GM18526 (cell line): Measurements from ENCODE around the gene LAMB3.

ENCODE experiments used
- POLR2A ChIP-seq: IDR thresholded peaks from 3 replicates; pipeline ENCODE4 v1.6.1; 2011; ENCODE audit not compliant: insufficient read length; ENCODE audit errors: extremely low read depth

LAMB3 gene

GRCh38 chr1:209618756-209619420, 33.3 kb downstream of the LAMB3 start:
- no peak for TF ChIP-seq POLR2A

DNA sequence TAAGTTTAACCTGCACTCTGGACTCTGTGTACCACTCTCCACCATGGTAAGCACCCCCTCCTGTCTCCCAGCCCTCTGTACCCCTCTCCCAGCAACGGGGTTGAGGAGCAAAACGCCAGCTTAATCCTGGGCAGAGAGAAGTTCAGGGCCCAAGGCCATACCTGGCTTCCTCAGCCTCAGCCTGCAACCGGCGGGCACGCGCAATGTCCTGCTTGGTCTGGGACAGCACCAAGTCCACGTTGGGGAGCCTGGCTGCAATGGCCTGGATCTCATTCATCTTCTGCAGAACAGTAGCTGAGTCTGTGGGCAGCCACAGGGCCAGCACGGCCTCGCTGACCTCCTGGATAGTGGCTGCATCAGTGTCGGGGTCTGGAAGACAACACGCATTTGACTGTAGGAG, 33.9 kb downstream of the LAMB3 start:
- no peak for TF ChIP-seq POLR2A

DNA sequence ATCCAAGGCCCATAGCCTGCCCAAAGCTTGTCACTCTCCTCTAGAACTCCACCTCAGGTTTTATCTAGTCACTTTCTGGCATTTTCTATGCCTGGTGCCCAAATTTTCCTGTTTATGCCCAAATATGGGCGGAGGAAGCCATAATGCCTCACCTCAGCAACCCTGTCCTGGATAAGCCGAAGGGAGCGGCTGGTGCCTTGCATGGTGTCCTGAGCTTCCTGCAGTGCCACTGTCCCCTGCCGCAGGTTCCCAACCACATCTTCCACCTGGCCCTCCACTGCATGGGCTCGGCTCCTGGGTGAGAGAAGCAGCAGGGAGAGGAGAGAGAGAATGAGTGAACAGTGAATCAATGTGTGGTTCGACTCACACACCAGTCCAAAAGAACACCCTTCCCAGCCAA, 34.5 kb downstream of the LAMB3 start:
- TF ChIP-seq POLR2A, result no peak

GRCh38 chr1:209617047-209617673, 35.1 kb downstream of the LAMB3 start:
- TF ChIP-seq POLR2A, result no peak

DNA sequence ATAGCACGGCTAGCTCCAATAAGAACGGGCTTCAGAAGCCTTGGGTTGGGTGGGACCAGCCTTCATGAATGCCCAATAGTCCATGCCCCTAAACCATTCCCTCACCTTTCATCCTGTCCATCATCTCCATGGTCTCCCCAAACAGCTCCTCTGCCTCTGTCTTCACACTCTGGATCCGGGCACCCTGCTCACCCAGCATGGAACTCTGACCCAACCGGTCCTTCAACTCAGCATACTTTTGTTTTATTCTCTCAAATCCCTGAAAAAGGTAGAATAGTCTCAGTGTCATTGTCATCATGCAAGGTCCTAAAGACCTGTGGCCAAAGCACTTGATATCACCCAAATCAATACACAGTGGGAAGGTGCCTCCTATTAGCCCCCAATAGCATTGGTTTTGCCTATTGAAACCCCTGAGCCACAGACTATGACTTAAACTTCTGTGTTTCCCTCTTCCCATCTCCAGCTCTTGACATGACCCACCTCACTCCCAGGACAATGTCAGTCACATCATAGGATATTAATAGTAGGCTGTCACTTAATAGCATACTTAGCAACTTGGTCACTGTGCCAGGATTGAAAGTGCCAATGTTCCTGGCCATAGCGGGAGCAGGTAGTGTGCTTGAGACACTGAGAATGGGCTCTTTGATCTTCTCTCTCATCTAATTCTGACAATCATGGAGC, 35.7 kb downstream of the LAMB3 start:
- TF ChIP-seq POLR2A, result no peak

GRCh38 chr1:209614906-209615305, 37.3 kb downstream of the LAMB3 start:
- no peak for TF ChIP-seq POLR2A

- no peak for TF ChIP-seq POLR2A
Measured at GRCh38 chr1:209614151-209614420, 38.1 kb downstream of the LAMB3 start.

GRCh38 chr1:209613400-209614150, 38.6 kb downstream of the LAMB3 start:
- TF ChIP-seq POLR2A, result no peak

GRCh38 chr1:209612646-209613399, 39.4 kb downstream of the LAMB3 start:
- no peak for TF ChIP-seq POLR2A

DNA sequence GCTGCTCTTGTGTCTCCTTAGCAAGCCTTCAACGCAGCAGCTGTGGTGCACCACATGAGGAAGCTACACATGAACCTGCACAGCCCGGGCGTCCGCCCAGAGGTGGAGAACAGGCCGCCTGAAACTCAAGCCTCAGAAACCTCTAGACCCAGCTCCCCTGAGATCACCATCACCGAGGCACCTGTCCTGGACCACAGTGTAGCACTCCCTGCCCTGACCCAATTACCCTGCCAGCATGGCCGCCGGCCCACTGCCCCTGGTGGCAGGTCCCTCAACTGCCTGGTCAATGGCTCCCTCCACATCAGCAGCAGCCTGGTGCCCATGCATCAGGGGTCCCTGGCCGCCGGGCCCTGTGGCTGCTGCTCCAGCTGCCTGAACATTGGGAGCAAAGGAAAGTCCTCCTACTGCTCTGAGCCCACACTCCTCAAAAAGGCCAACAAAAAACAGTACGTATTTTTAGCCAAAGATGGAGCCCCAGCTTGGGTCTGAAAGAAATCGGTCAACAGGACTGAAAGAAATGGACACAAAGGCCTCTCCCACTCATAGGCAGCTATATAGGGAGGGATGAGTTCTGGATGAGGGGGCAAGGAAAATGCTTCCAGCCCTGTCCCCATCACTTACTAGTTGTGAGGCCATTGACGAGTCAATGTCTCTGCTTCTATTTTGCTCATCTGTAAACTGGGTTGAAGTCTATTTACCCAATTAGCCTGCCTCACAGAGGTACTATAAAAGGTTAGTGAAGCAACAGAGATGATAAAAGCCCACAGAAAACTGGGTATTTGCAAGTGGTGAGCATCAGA, 40.3 kb downstream of the LAMB3 start:
- TF ChIP-seq POLR2A, result no peak

DNA sequence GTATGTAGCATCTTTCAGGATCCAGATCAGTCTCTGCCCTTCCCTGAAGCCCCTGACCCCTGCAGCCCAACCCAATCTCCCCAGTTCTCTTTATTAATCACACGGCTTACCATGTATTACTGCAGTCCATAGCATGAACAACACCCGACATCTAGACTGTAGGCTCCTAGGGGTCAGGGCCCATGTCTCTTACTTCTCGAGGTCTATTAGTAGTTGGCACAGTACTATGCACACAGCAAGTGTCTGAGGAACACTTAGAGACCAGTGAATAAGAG, 41.7 kb downstream of the LAMB3 start:
- TF ChIP-seq POLR2A, result no peak

DNA sequence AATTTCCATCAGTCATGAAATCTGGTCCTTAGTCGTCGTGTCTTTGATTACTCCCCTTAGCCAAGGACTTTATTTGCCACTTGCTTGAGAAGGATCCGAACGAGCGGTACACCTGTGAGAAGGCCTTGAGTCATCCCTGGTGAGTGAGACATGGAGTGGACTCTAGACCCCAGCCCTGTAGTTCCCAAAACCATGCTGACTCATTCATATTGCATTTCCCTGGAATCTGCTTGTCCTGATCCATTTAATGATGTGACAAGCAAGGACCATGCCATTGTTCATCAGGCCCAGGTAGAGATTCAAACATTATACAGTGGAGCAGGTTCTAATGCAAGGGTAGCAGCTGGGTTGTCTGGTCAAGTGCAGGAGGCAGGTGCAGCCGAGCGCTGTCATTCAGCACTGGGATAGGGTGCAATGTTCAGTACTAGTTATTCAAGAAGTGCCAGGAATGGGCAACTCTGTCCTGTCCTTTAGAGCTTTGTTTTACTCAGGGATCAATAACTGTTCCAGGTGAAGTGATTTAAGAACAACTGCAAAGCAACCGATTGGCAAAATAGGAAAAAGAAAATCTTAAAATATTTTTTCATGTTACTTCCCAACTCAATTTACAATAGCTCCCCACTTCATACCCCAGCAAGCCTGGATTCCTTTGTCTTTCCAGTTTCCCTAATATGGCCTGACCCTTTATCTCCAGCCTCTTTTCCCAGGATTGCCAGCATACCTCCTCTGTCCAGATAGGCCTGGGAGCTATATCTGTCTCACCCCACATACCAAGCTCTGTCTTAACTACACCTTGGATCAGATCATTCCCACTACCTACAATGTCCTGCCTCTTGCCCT, 42.2 kb downstream of the LAMB3 start:
- no peak for TF ChIP-seq POLR2A

DNA sequence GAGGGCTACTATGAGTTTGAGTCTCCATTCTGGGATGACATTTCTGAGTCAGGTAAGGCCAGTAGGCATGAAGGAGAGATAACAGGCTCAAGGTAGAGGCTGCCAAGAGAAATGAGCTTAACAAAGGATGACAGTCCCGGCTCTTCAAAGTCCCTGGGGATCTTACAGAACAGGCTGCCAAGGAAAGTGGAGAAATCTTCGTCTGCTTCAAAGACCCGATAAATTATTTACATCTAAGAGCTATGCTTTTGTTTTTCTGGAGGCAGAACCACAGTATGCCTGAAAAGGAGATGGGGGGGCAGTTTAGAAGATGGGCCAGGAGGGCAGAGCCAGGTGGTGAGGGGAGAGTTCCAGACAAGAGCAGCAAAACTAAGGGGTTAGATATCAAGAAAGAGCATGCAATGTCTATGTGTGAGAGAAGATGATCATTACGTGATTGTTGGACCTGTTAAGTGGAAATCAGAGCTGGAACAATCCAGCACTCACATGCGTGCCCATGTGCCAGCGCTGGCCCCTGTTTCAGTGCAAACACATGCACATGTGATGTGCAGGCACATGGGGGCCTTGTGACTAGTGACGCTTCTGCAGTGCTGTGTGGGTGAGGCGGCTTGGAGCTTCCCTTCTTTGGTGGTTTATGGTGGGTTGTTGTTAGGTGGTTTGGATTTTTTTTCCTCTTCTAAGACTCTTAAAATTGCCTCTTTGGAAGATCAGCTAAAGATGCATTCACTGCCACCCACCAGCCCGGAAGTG, 43.0 kb downstream of the LAMB3 start:
- TF ChIP-seq POLR2A, result no peak

- no peak for TF ChIP-seq POLR2A
Measured at GRCh38 chr1:209607795-209608178, 44.4 kb downstream of the LAMB3 start.
